ENCODE results near the gene SATB1.

DNA sequence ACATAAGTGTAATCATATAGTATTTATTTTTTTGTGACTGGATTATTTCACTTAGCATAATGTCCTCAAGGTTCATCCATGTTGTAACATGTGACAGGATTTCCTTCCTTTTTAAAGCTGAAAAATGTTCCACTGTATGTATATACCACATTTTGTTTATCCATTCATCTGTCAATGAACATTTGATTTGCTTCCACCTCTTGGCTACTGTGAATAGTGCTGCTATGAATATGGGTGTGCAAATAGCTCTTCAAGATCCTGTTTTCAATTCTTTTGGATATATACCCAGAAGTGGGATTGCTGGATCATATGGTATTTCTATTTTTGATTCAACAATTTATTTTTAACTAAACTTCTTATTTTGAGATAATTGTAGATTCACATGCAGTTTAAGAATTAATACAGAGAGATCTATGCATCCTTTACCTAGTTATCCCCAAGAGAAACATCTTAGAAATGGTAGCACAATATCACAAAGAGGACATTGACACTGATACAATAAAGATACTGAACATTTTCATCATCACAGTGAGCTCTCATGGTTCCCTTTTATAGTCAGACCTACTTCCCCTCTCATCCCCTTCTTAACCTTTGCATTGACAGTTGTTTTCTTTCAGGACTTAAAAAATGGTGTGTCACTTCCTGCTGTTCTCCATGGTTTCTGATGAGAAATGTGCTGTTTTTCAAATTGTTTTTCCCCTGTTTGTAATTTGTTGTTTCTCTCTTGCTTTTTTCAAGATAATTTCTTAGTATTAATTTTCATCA, 90.1 kb downstream of the SATB1 start:
- TF ChIP-seq, protein P1, sequence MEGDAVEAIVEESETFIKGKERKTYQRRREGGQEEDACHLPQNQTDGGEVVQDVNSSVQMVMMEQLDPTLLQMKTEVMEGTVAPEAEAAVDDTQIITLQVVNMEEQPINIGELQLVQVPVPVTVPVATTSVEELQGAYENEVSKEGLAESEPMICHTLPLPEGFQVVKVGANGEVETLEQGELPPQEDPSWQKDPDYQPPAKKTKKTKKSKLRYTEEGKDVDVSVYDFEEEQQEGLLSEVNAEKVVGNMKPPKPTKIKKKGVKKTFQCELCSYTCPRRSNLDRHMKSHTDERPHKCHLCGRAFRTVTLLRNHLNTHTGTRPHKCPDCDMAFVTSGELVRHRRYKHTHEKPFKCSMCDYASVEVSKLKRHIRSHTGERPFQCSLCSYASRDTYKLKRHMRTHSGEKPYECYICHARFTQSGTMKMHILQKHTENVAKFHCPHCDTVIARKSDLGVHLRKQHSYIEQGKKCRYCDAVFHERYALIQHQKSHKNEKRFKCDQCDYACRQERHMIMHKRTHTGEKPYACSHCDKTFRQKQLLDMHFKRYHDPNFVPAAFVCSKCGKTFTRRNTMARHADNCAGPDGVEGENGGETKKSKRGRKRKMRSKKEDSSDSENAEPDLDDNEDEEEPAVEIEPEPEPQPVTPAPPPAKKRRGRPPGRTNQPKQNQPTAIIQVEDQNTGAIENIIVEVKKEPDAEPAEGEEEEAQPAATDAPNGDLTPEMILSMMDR (IDR thresholded peaks at IDR 0.05; ENCODE audit: insufficient read depth, low read length): no peak
- no peak for TF ChIP-seq POLR2AphosphoS5 (IDR thresholded peaks at IDR 0.05; ENCODE audit: low read depth)

Data from HL-60 (cell line).